Cerebellar nuclear complex (tissue), 1 donor: ENCODE measurements around the gene EOGT.

Experiments used
- DNase-seq, 2 experiments: peaks; one replicate each; lab custom pipeline; 2025; lab: John Stamatoyannopoulos, UW

The EOGT gene

DNA sequence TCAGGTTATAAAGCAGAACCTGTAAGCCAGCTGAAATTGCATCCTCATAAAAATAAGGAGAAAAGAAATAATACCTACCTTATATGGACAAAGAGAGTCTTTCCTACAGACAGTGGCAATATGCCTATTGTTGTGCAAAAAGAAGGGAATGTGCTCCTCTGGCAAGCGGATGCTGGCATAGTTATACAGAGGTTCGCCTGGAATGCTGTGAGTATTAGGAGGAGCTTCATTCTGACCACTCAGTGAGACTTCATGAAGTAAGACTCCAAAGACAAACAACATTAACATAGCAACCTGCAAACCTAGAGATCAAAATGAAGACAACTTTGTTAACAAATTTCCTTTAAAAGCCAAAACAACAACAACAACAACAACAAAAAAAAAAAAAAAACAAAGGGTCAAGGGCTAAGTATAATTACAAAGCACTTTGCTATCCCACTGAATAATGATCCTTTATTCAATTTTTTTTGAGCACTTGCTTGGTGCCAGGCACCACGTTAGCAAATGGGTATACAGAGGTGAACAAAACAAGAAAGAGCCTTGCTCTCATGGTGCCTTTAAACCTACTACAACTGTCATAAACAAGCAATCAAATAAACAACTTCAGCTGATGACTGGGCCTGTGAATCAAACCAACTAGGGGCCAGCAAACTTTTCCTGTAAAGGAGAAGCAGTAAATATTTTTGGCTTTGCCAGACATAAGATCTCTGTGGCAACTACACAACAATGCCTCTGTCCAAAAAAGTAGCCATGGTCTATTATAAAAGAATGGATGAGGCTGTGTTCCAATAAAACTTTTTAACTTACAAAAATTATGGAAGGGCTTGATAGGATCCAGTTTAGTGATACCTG is 3.7 kb downstream of the EOGT start:
- DNase-seq: no peak

DNA sequence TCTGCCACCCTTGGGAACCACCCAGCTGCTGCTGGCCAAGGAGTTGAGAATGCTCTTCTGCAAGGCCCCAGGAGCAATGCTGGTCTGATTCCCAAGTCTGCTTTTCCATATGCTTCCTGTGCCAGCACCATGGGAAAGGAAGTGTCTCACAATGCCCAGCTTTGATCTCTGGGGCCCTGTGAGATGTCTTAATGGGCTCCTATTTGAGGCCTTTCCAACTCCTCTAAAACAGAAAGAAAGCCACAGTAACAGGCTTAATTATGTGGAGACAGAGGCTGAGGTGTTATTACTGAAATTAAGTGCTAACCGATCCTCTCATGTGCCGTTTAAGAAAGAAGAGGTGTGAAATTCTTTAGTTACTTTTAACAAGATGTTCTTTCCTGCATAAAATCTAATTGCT is 4.5 kb downstream of the EOGT start:
- no peak for DNase-seq

DNA sequence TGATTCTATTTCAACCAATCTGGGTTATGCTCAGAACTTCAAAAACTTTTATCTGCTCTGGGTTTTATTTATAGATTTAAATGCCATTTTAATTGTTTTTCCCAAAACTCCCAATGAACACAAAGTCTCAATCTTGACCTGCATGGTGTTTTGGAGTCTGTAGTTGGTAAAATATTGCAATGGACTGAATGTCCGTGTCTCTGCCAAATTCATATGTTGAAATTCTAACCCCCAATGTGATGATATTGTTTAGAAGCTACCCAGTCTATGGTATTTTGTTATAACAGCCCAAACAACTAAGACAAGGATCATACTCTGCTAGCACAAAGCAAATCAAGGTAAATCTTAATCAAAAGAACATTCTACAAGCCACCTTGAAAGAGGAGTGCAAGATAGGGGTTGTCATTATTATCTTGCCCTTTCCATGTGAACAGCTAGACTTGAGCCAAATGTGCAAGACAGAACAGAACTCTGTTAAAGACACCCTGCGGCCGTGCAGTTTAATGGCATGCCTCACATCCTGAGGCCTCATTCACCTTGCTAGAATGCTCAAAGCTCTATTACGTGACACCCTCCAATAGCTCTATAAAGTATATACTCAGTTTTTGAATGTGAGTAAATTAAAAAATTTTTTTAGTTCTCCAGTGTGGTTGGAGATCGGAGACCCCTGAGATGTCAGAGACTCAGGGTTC is 7.5 kb downstream of the EOGT start:
- no peak for DNase-seq

DNA sequence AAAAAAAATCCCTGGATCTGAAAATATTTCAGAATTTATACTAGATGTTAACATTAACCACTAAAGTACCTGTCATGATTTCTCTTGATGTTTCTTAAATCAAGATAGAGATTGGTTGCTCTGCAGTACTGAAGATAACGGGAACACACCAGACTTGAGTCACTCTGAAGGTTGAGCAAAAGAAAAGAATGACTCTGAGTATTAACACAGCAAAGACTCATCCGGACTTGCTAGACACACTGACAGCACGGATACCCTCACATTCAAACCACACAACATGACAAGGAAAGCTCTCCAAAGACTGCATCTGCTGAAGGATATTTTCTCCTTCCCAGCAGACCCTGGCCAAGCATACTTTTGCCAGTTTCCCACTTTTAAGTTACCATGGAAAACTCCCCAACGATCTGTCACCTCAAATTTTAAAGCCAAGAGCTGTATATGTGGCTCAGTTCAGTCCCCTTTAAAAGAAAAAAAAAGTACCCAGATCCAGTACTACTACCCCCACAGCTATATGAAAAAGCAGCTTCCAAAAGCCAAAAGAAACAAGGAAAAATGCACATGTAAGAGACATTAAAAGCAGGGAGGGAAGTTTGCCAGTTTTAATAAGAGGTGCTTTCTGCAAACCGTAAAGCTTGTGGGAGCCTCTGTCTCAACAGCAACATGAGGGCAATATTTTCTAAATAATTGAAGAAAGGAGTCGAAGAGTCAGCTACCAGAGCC is 8.3 kb downstream of the EOGT start:
- DNase-seq: no peak

- DNase-seq: no peak
These were observed 9.3 kb downstream of the EOGT start for GRCh38 chr3:69004138-69004537.

DNA sequence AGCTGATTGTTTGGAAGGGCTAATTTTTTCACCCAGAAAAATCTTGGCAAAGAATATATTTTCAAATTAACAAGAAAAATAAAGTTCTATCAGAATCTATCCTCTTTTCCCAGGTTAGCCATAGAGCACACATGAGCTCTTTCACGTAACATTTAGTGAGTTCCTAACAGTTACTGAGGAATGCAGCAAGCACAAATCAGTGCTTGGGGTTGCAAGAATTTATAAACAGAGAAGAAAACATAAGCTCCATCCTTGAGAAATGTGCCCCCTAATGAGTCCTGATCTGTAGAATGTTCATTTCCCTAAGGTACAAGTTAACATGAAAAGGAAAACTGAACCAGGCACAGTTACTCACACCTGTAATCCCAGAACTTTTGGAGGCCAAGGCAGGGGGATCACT is 13.9 kb downstream of the EOGT start:
- no peak for DNase-seq

DNA sequence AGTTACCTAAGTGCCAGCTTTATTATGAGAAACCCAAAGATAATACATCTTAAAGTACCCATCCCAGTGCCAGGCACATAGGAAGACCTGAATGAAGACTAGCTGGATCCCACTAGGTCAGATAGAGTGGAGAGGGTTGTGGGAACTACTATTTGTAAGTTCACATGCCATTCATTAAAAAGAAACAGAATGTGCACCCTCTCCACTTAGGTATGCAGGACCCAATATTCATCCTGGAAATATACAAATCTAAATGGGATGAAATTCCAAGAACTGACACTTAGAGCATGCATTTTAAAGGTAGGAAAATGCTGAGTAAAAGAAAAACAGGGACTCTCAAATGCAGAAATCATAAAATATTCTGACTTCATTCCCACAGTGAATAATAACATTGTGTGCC is 14.3 kb downstream of the EOGT start:
- no peak for DNase-seq

DNA sequence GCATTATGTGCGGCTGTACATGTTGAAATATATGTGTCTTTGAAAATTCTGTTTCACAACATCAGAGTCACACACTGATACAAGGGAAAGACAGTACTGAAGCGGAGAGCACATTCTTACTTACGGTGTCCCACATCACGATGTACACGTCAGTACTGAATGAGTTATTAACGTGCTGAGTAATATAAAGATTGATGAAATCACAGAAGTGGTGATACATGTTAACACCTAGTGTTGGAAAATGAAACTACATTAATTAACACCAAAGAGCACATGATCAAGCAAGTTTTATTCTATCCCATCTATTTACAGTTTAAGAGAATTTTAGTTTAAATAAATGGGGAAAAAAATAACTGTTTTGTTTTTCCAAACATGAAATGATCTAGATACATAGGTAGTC is 15.6 kb downstream of the EOGT start:
- no peak for DNase-seq

- no peak for DNase-seq
These were observed 17.0 kb downstream of the EOGT start for GRCh38 chr3:68996356-68996995.

DNA sequence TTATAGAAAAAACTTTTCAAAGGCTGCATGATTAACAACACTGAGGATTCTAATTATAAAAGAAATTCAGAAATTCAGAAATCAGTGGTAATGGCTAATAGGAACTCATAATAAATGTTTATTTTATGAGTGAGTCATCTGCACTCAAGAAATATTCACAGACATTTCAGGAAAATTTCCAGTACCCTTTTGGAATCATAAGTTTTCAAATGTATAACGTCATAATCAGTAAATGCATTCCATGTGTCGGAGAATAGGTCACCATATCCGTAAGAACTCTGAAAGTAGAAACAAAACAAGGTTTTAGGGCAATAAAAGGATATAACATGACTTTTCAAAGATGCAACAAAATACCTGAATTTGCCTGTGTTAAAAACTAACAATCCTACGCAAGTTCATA is 24.7 kb downstream of the EOGT start:
- DNase-seq: no peak

DNA sequence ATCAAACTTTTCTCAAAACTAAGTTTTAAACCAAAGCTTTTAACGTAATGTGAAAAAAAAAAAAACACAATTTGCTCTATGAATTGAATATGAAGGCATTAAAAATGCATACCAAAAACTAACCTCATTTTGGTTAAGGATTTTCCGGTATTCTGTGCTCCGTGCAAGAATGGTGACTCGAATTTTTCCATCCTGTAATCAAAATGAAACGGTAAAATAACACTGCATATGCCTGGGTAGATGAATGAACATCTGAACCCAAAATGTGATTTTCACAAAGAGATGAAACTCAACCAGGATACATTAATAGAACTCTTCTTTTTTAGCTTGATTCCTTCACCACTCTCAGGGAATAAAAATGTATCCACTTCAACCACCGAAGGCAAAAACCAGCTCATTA is 26.2 kb downstream of the EOGT start:
- DNase-seq: no peak

- no peak for DNase-seq
These were observed 26.8 kb downstream of the EOGT start for GRCh38 chr3:68986496-68987208.

DNA sequence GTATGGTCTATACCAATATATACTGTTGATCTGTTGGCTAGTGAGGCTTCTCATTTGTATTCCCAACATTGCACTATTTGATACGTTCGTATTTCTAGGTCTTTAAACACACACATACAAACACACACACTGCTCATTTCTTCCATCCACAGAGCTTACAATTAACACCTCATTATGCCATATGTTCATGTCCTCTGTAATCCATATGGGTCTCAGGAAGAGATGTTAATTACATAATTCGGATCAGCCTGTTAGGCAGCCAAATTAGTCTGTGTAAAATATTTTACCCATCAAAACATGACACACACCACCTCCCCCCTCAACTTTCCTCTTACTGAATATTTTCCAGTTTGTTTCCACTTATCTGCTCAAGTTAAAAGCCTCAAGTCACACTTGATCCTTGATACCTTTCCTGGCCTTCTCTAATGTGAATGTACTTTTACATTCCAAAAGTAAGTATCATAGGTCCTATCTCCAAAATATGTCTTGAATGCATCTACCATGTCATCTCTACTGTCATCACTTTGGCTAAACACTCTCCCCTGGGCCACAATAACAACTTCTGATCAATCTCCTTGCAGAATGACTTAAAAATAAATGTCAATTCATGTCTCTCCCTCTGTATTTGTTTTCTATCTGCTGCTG is 28.2 kb downstream of the EOGT start:
- no peak for DNase-seq

DNA sequence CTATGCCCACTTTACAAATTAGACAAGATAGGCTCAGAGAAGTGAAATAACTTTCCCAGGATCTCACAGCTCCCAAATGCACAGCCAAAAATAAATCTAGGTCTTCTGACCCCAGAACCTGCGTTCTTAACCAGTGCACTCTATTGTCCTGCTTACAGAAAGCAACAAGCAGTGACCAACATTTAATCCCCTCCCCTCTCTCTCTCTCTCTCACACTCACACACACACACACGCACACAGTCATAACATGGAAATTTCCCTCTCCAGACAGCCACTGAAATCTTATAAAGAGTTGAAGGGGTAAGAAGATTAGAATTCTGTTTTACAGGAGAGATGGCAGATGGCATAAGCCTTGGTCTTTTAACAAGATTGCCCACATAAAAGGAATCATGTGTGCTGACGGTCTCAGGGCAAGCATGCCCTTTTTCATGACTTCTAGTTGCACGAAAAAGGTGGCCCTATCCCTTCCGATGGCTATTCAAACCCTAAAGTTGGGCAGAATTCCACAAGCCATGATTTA is 29.4 kb downstream of the EOGT start:
- no peak for DNase-seq

GRCh38 chr3:68977486-68978167 is 35.9 kb downstream of the EOGT start:
- no peak for DNase-seq

DNA sequence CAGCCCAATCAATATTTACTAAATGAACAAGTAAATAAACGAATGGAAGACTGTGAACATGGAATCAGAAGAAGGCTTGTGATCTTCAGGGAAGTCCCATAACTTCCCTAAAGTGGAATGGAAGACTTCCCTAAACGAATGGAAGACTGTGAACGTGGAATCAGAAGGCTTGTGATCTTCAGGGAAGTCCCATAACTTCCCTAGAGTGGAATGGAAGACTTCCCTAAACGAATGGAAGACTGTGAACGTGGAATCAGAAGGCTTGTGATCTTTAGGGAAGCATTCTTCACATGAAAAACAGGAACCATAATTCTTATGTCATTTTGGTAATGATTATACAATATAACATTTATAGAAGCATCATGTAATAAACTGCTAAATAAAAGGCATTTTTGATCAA is 38.8 kb downstream of the EOGT start:
- DNase-seq: no peak

DNA sequence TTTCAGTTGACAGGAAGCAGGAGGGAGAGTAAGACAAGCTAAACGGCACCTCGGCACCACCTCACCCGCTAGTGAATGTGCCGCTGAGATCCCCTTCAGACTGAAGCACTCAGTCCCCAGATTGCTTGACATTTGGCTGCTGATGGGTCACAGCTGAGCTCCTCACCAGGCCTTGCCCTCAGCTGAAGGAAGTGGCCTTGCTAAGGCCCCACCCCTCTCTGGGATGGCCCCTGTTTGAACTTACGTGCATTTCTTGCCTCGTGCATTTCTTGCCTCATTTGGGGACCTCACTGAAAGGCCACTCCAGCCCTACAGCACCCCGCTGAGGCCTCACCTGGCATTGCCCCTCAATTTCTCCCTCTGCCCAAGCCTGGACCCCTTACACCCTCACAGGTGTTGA is 39.8 kb downstream of the EOGT start:
- no peak for DNase-seq

- no peak for DNase-seq
These were observed 41.0 kb downstream of the EOGT start for GRCh38 chr3:68972358-68972979.

DNA sequence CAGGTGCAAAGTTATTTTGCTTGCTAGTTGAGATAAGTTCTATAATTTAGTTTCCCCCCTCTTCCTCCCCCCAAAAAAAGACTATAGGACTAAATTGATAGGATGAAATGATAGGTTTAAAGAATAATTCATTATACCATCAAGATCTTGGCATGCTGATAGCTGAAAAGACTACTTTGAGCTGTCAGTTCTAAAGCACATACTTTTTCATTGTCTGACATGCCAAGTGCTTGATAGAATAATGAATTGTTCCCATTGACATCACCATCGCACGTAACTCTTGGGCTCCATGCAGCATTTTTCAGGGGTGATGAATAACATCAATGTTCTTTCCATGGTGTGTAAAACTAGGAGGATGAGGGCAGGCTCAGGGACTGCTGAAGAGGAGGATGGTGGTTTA is 48.8 kb downstream of the EOGT start:
- DNase-seq: no peak

- DNase-seq: no peak
These were observed 49.6 kb downstream of the EOGT start for GRCh38 chr3:68963891-68964290.
